Astrocyte (in vitro differentiated cells and primary cell): ENCODE results near the gene ARF6.

Experiments
- CTCF ChIP-seq: IDR thresholded peaks from 2 replicates; pipeline ENCODE4 v1.5.1; 2011; ENCODE audit warnings: low read depth, mild to moderate bottlenecking, inconsistent platforms, low read length, moderate library complexity; ENCODE audit not compliant: insufficient read depth
- EZH2 ChIP-seq: IDR thresholded peaks from 2 replicates; pipeline ENCODE4 v1.6.1; 2012; ENCODE audit warnings: mild to moderate bottlenecking, low read length, inconsistent platforms; ENCODE audit not compliant: insufficient read depth

DNA sequence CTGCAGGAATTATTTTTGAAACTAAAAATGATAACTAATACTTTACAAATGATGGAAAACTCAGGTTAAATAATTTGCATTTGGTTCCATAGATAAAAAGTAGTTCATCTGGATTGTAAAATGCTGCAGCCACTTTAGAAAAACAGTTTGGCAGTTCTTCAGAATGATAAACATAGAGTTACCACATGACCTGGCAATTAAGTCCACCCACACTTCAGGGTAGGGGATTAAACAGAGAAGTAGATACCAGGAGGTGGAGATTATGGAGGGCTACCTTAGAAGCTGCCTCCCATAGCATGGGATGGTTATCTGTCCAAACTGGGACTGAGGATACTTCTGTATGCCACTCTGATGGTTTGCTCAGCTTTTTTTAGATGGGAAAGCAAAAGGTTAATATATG, 22.2 kb downstream of the ARF6 start:
- no peak for TF ChIP-seq CTCF
- TF ChIP-seq EZH2, result no peak
